ENCODE results near the gene DNAH10. TPM values are rescaled to one million over a fixed set of nuclear protein-coding genes. Genes with fewer than 3 reads are reported as not detected.
"Not testable (repeated sequence)": the region's sequence is repeated elsewhere in the genome, so short reads cannot be mapped to it uniquely, and the experiment has no call there.

DNAH10 gene
- total RNA-seq, 1 experiment from 2014 or later: 0.30 TPM

DNA sequence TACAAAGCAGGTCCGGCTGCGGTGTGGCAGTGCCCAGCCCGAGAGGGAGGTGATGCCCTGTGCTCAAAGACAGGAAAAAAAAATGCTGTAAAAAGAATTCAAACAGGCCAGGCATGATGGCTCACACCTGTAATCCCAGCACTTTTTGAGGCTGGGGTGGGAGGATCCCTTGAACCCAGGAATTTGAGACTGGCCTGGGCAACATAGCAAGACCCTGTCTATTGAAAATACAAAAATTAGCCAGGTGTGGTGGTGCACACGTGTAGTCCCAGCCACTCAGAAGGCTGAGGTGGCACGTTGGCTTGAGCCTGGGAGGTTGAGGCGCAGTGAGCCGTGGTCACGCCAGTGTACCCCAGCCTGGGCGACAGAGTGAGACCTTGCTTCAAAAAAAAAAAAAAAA is 26.4 kb downstream of the DNAH10 start:
- H3K4me1 ChIP-seq (ENCODE audit: low read length): no peaks in the 10 kb centered on the region
- H3K36me3 ChIP-seq (ENCODE audit: insufficient read depth, low read length): no peaks in the 10 kb centered on the region
- no peak for DNase-seq
- H3K79me2 ChIP-seq (ENCODE audit: low read length): no peaks in the 10 kb centered on the region
- no peaks in the 10 kb centered on the region for H3K27me3 ChIP-seq (ENCODE audit: low read length)
- no peak overlapping the region for H3K4me2 ChIP-seq (ENCODE audit: low read depth, low read length, poor library complexity, severe bottlenecking)
- no peak overlapping the region for H3K4me3 ChIP-seq (ENCODE audit: low read length)
- no peaks in the 10 kb centered on the region for H3K9me2 ChIP-seq (replicated peaks; ENCODE audit: insufficient read depth, low read length)
- no peak overlapping the region for H3K27ac ChIP-seq (ENCODE audit: low read length)
- no peaks in the 10 kb centered on the region for H4K20me1 ChIP-seq (ENCODE audit: insufficient read depth, low read depth, low read length)
- H3K9ac ChIP-seq (ENCODE audit: low read length): no peak overlapping the region
- H2AFZ ChIP-seq (ENCODE audit: low read length): no peak overlapping the region
- H3K9me3 ChIP-seq (ENCODE audit: low read length): no peaks in the 10 kb centered on the region

DNA sequence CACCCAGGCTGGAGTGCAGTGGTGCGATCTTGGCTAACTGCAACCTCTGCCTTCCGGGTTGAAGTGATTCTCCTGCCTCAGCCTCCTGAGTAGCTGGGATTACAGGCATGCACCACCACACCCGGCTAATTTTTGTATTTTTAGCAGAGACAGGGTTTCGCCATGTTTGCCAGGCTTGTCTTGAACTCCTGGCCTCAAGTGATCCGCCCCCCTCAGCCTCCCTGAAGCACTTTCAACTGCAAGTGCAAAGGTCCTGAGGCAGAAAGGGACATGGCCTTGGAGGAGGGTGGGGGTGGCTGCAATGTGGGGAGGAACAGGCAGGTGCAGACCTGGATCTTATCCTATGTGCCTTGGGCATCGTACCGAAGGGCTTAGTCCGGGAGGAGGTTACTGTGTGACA is 27.3 kb downstream of the DNAH10 start:
- not testable (repeated sequence) for H3K79me2 ChIP-seq (ENCODE audit: low read length); H3K9ac ChIP-seq (ENCODE audit: low read length); H4K20me1 ChIP-seq (ENCODE audit: insufficient read depth, low read depth, low read length); H3K27me3 ChIP-seq (ENCODE audit: low read length); H3K4me3 ChIP-seq (ENCODE audit: low read length); H2AFZ ChIP-seq (ENCODE audit: low read length); H3K27ac ChIP-seq (ENCODE audit: low read length); H3K36me3 ChIP-seq (ENCODE audit: insufficient read depth, low read length); H3K4me1 ChIP-seq (ENCODE audit: low read length); H3K9me3 ChIP-seq (ENCODE audit: low read length); DNase-seq; H3K4me2 ChIP-seq (ENCODE audit: low read depth, low read length, poor library complexity, severe bottlenecking); H3K9me2 ChIP-seq (replicated peaks; ENCODE audit: insufficient read depth, low read length)

DNA sequence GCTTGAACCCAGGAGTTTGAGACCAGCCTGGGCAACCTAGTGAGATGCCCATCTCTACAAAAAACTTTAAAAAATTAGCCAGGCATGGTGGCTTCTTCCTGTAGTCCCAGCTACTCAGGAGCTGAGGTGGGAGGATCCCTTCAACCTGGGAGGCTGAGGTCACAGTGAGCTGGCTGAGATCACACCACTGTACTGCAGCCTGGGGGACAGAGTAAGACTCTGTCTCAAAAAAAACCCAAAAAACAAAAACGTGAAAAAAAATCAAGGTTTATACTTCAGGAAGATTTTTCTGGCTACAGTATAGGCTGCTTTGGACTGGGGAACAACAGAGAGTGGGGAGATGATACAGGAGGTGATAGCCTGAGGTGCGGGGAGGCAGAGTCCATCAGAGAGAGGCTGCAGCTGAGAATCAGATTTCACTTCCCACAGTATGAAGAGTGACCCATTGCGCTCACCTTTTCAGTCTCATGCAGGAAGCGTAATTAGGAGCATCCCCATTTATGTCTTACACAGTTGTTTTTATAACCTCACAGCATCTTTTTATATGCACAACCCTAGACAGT is 28.9 kb downstream of the DNAH10 start:
- Histone ChIP-seq H3K27ac (ENCODE audit: low read length) (no peak overlapping the region), H4K20me1 (ENCODE audit: insufficient read depth, low read depth, low read length) (no peaks in the 10 kb centered on the region), H3K79me2 (ENCODE audit: low read length) (no peaks in the 10 kb centered on the region), H3K9me3 (ENCODE audit: low read length) (no peaks in the 10 kb centered on the region), H2AFZ (ENCODE audit: low read length) (no peak overlapping the region), H3K27me3 (ENCODE audit: low read length) (no peaks in the 10 kb centered on the region), H3K9me2 (replicated peaks; ENCODE audit: insufficient read depth, low read length) (no peaks in the 10 kb centered on the region), H3K4me1 (ENCODE audit: low read length) (no peaks in the 10 kb centered on the region), H3K4me2 (ENCODE audit: low read depth, low read length, poor library complexity, severe bottlenecking) (no peak overlapping the region), H3K36me3 (ENCODE audit: insufficient read depth, low read length) (no peaks in the 10 kb centered on the region), H3K4me3 (ENCODE audit: low read length) (no peak overlapping the region), H3K9ac (ENCODE audit: low read length) (no peak overlapping the region)
- no peak for DNase-seq

DNA sequence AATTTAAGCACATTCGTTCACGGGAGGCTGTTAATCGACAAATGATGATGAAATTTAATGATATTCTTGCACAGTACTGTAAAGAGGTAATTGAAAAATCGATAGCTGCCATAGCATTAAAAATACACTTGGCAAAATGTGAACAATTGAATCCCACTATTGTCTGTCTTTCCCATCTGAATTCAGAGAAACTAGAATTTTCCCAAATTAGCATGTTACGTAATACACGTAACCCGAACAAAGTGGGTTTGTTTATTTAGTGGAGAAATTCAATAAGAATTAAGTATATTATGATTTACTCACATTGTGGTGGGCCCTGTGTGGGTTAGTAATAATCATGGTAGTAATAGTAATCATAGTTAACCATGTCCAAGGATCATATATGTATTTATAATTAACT is 31.9 kb downstream of the DNAH10 start:
- Histone ChIP-seq H3K9me2 (replicated peaks; ENCODE audit: insufficient read depth, low read length) (no peaks in the 10 kb centered on the region), H2AFZ (ENCODE audit: low read length) (no peak overlapping the region), H4K20me1 (ENCODE audit: insufficient read depth, low read depth, low read length) (no peaks in the 10 kb centered on the region), H3K36me3 (ENCODE audit: insufficient read depth, low read length) (no peaks in the 10 kb centered on the region), H3K9ac (ENCODE audit: low read length) (no peak overlapping the region), H3K4me1 (ENCODE audit: low read length) (no peaks in the 10 kb centered on the region), H3K4me3 (ENCODE audit: low read length) (no peak overlapping the region), H3K27ac (ENCODE audit: low read length) (no peak overlapping the region), H3K27me3 (ENCODE audit: low read length) (no peaks in the 10 kb centered on the region), H3K9me3 (ENCODE audit: low read length) (no peaks in the 10 kb centered on the region), H3K4me2 (ENCODE audit: low read depth, low read length, poor library complexity, severe bottlenecking) (no peak overlapping the region), H3K79me2 (ENCODE audit: low read length) (no peaks in the 10 kb centered on the region)
- no peak for DNase-seq

DNA sequence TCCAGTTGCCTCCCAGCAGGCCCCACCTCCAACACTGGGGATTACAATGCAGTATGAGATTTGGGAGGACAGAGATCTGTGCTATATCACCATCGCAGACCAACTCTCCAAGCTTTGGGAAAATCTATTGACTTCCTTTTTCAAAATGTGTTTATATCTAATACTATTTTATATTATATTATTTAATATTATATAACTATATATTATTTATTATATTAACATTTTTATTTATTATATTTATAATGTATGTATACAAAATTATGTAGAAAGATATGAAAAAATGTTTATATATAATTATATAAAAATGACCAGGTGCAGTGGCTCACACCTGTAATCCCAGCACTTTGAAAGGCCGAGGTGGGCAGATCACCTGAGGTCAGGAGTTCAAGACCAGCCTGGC is 36.4 kb downstream of the DNAH10 start:
- DNase-seq: no peak
- Histone ChIP-seq H3K4me3 (ENCODE audit: low read length) (no peak overlapping the region), H4K20me1 (ENCODE audit: insufficient read depth, low read depth, low read length) (no peaks in the 10 kb centered on the region), H3K36me3 (ENCODE audit: insufficient read depth, low read length) (no peaks in the 10 kb centered on the region), H3K4me2 (ENCODE audit: low read depth, low read length, poor library complexity, severe bottlenecking) (no peak overlapping the region), H3K9ac (ENCODE audit: low read length) (no peak overlapping the region), H3K79me2 (ENCODE audit: low read length) (no peaks in the 10 kb centered on the region), H2AFZ (ENCODE audit: low read length) (no peak overlapping the region), H3K27ac (ENCODE audit: low read length) (no peak overlapping the region), H3K9me2 (replicated peaks; ENCODE audit: insufficient read depth, low read length) (no peaks in the 10 kb centered on the region), H3K27me3 (ENCODE audit: low read length) (no peaks in the 10 kb centered on the region), H3K9me3 (ENCODE audit: low read length) (no peaks in the 10 kb centered on the region), H3K4me1 (ENCODE audit: low read length) (no peaks in the 10 kb centered on the region)

GRCh38 chr12:123799227-123799626 is 37.1 kb downstream of the DNAH10 start:
- Histone ChIP-seq H3K9me2 (replicated peaks; ENCODE audit: insufficient read depth, low read length) (no peaks in the 10 kb centered on the region), H3K27me3 (ENCODE audit: low read length) (no peaks in the 10 kb centered on the region), H3K9me3 (ENCODE audit: low read length) (no peaks in the 10 kb centered on the region), H3K4me2 (ENCODE audit: low read depth, low read length, poor library complexity, severe bottlenecking) (no peak overlapping the region), H3K36me3 (ENCODE audit: insufficient read depth, low read length) (no peaks in the 10 kb centered on the region), H3K27ac (ENCODE audit: low read length) (no peak overlapping the region), H3K4me3 (ENCODE audit: low read length) (no peak overlapping the region), H3K79me2 (ENCODE audit: low read length) (no peaks in the 10 kb centered on the region), H4K20me1 (ENCODE audit: insufficient read depth, low read depth, low read length) (no peaks in the 10 kb centered on the region), H3K4me1 (ENCODE audit: low read length) (no peaks in the 10 kb centered on the region), H2AFZ (ENCODE audit: low read length) (no peak overlapping the region), H3K9ac (ENCODE audit: low read length) (no peak overlapping the region)
- DNase-seq: no peak

- H3K79me2 ChIP-seq (ENCODE audit: low read length): no peaks in the 10 kb centered on the region
- H3K9me2 ChIP-seq (replicated peaks; ENCODE audit: insufficient read depth, low read length): no peaks in the 10 kb centered on the region
- no peaks in the 10 kb centered on the region for H3K9me3 ChIP-seq (ENCODE audit: low read length)
- no peaks in the 10 kb centered on the region for H4K20me1 ChIP-seq (ENCODE audit: insufficient read depth, low read depth, low read length)
- no peaks in the 10 kb centered on the region for H3K36me3 ChIP-seq (ENCODE audit: insufficient read depth, low read length)
- no peaks in the 10 kb centered on the region for H3K4me1 ChIP-seq (ENCODE audit: low read length)
- H3K27me3 ChIP-seq (ENCODE audit: low read length): no peaks in the 10 kb centered on the region
- H3K4me3 ChIP-seq (ENCODE audit: low read length): no peak overlapping the region
- no peak overlapping the region for H2AFZ ChIP-seq (ENCODE audit: low read length)
- peak; percentile 74 for DNase-seq
- no peak overlapping the region for H3K9ac ChIP-seq (ENCODE audit: low read length)
- no peak overlapping the region for H3K4me2 ChIP-seq (ENCODE audit: low read depth, low read length, poor library complexity, severe bottlenecking)
- no peak overlapping the region for H3K27ac ChIP-seq (ENCODE audit: low read length)
Observed at GRCh38 chr12:123801573-123802178, 39.6 kb downstream of the DNAH10 start.

- H4K20me1 ChIP-seq (ENCODE audit: insufficient read depth, low read depth, low read length): no peaks in the 10 kb centered on the region
- DNase-seq: peak; percentile 11
- H3K27me3 ChIP-seq (ENCODE audit: low read length): no peaks in the 10 kb centered on the region
- H3K4me3 ChIP-seq (ENCODE audit: low read length): no peak overlapping the region
- no peaks in the 10 kb centered on the region for H3K36me3 ChIP-seq (ENCODE audit: insufficient read depth, low read length)
- H3K79me2 ChIP-seq (ENCODE audit: low read length): no peaks in the 10 kb centered on the region
- H3K9me2 ChIP-seq (replicated peaks; ENCODE audit: insufficient read depth, low read length): no peaks in the 10 kb centered on the region
- H3K27ac ChIP-seq (ENCODE audit: low read length): no peak overlapping the region
- H3K9ac ChIP-seq (ENCODE audit: low read length): no peak overlapping the region
- no peak overlapping the region for H2AFZ ChIP-seq (ENCODE audit: low read length)
- H3K9me3 ChIP-seq (ENCODE audit: low read length): no peaks in the 10 kb centered on the region
- no peak overlapping the region for H3K4me2 ChIP-seq (ENCODE audit: low read depth, low read length, poor library complexity, severe bottlenecking)
- H3K4me1 ChIP-seq (ENCODE audit: low read length): no peaks in the 10 kb centered on the region
Observed at GRCh38 chr12:123805173-123805572, 43.1 kb downstream of the DNAH10 start.
